ENCODE results near the gene MAST2.

The MAST2 gene

GRCh38 chr1:45876000-45876617 is 72.7 kb downstream of the MAST2 start:
- Histone ChIP-seq H3K9me3 (no peaks in the 10 kb centered on the region), H3K36me3 (no peaks in the 10 kb centered on the region), H3K27ac (no peak overlapping the region), H3K4me3 (no peak overlapping the region), H3K27me3 (no peaks in the 10 kb centered on the region), H3K4me1 (no peaks in the 10 kb centered on the region)
- no peak for DNase-seq
- TF ChIP-seq CTCF (IDR thresholded peaks at IDR 0.05): no peak
- intact Hi-C loops (cut with DNase I; ENCODE audit: low total_unique reads): no loop called here

DNA sequence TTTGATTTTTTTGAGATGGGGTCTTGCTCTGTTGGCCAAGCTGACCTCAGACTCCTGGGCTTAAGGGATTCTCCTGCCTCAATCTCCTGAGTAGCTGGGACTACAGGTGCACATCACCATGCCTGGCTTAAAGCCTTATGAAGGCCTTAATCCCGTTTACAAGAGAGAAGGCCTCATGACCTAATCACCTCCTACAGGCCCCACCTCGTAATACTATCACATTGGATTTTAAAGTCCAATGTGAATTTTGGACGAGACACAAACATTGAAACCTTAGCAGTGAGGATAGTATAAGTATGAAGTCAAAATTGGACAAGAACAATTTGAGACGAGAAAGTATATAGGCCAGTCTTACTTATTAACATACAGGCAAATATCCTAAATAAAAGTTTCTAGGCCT is 73.9 kb downstream of the MAST2 start:
- no peak for TF ChIP-seq CTCF (IDR thresholded peaks at IDR 0.05)
- no peak overlapping the region for H3K4me3 ChIP-seq
- no peaks in the 10 kb centered on the region for H3K9me3 ChIP-seq
- H3K27me3 ChIP-seq: no peaks in the 10 kb centered on the region
- H3K36me3 ChIP-seq: no peaks in the 10 kb centered on the region
- no peaks in the 10 kb centered on the region for H3K4me1 ChIP-seq
- DNase-seq: no peak
- H3K27ac ChIP-seq: no peak overlapping the region
- intact Hi-C loops (cut with DNase I; ENCODE audit: low total_unique reads): no loop called here

GRCh38 chr1:45879885-45880598 is 76.6 kb downstream of the MAST2 start:
- DNase-seq: no peak

DNA sequence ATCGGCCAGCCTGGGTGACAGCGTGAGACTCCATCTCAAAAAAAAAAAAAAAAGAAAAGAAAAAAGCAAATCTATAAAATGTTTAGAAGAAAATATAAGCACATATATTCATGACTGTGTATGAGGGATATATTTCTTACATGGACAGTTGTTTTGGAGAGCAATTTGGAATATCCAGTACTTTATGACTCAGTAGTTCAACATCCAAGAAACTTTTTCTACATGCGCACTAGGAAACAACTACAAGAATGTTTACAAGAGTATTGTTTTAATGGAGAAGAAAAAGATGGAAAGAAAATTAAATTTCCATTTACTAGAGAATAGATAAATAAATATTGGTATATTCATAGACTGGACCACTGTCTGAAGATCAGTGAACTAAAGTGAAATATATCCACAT is 77.5 kb downstream of the MAST2 start:
- Histone ChIP-seq H3K27ac (peak overlapping the region in 1 of 2 donors; percentile 26), H3K9me3 (no peaks in the 10 kb centered on the region), H3K4me1 (peaks cover 0 to 7% (median 0%) of the 10 kb centered on the region in 4 donors), H3K27me3 (no peaks in the 10 kb centered on the region), H3K4me3 (no peak overlapping the region), H3K36me3 (no peaks in the 10 kb centered on the region)
- no peak for DNase-seq
- TF ChIP-seq CTCF (IDR thresholded peaks at IDR 0.05): no peak
- intact Hi-C loops (cut with DNase I; ENCODE audit: low total_unique reads): no loop called here

More at GRCh38 chr1:45879885-45880598, 76.6 kb downstream of the MAST2 start:
- Histone ChIP-seq H3K9me3 (no peaks in the 10 kb centered on the region), H3K4me1 (peaks cover 0 to 7% (median 0%) of the 10 kb centered on the region in 4 donors), H3K36me3 (no peaks in the 10 kb centered on the region), H3K27me3 (no peaks in the 10 kb centered on the region), H3K27ac (no peak overlapping the region), H3K4me3 (no peak overlapping the region)
- TF ChIP-seq CTCF (IDR thresholded peaks at IDR 0.05): no peak
- intact Hi-C loops (cut with DNase I; ENCODE audit: low total_unique reads): no loop called here

- no peaks in the 10 kb centered on the region for H3K9me3 ChIP-seq
- no peak overlapping the region for H3K4me3 ChIP-seq
- H3K27ac ChIP-seq: no peak overlapping the region
- no peaks in the 10 kb centered on the region for H3K36me3 ChIP-seq
- no peak for TF ChIP-seq CTCF (IDR thresholded peaks at IDR 0.05)
- peaks cover 0 to 13% (median 4%) of the 10 kb centered on the region in 4 donors for H3K4me1 ChIP-seq
- intact Hi-C loops (cut with DNase I; ENCODE audit: low total_unique reads): no loop called here
- H3K27me3 ChIP-seq: no peaks in the 10 kb centered on the region
- DNase-seq: no peak
Measured at GRCh38 chr1:45883658-45884057, 80.2 kb downstream of the MAST2 start.

Measured in tibial artery (tissue), 4 donors.